Activated CD8-positive, alpha-beta T cell treated with anti-CD3 and anti-CD28 coated beads for 36 hours (primary cell): ENCODE results near the gene ANKS1B. TPM values are rescaled to one million over a fixed set of nuclear protein-coding genes. Genes with fewer than 3 reads are reported as not detected.

ENCODE experiments used
- ATAC-seq: fragments of 200-7000 bp; cut with Tn5 transposase; one replicate; pipeline ENCODE4 v1.10.0; 2021; ENCODE audit warnings: mild to moderate bottlenecking, moderate library complexity
- CTCF ChIA-PET: fragments of 350-600 bp; sonication (Branson Sonifier 250); formaldehyde crosslinking; loops from one replicate; lab custom pipeline; 2021; ENCODE audit warnings: antibody characterized with exemption; lab: Charles Lee
- POLR2A ChIA-PET: fragments of 350-600 bp; sonication (Branson Sonifier 250); formaldehyde crosslinking; loops from one replicate; lab custom pipeline; 2021; ENCODE audit warnings: antibody characterized with exemption; lab: Charles Lee
- DNase-seq: peaks from one replicate; pipeline ENCODE4 v3.0.0-alpha.2; 2020
- H3K27ac Mint-ChIP-seq: one replicate; pipeline ENCODE4 v1.8.0; 2021; ENCODE audit warnings: mild to moderate bottlenecking, mixed read lengths
- H3K27me3 Mint-ChIP-seq: one replicate; pipeline ENCODE4 v1.8.0; 2021; ENCODE audit warnings: mixed read lengths
- H3K36me3 Mint-ChIP-seq: one replicate; pipeline ENCODE4 v1.8.0; 2021; ENCODE audit warnings: low read depth, mixed read lengths
- H3K4me1 Mint-ChIP-seq: one replicate; pipeline ENCODE4 v1.8.0; 2021; ENCODE audit warnings: low read depth, mixed read lengths
- H3K4me3 Mint-ChIP-seq: one replicate; pipeline ENCODE4 v1.8.0; 2021; ENCODE audit warnings: mild to moderate bottlenecking, moderate library complexity, mixed read lengths
- H3K9me3 Mint-ChIP-seq: one replicate; pipeline ENCODE4 v1.8.0; 2021; ENCODE audit warnings: mixed read lengths
- CTCF ChIP-seq: fragments of 200-600 bp; IDR thresholded peaks from one replicate; pipeline ENCODE4 v1.8.0; 2022; ENCODE audit warnings: antibody characterized with exemption, mild to moderate bottlenecking
- intact Hi-C: fragments of 100-400 bp; cut with micrococcal nuclease; formaldehyde crosslinking; loops from one replicate; pipeline ENCODE4 v1.10.0; 2022
- total RNA-seq, 2 experiments: library from RNA; stranded (reverse); gene quantifications; one replicate each; pipeline ENCODE4 v1.2.3, GENCODE V29; 2021

Gene ANKS1B
- total RNA-seq, 2 experiments from 2014 or later = 0.54 TPM; not detected in 1

- CTCF ChIA-PET = interaction anchor here (1.1 to 1.6 kb wide), 3 partner anchors 146 to 242 kb away, joined by 3 to 4 read pairs (median 4); no protein-coding TSS in a partner anchor
These were observed 1176.4 kb downstream of the ANKS1B start for GRCh38 chr12:98808243-98808875.

GRCh38 chr12:98807187-98807586 is 1177.5 kb downstream of the ANKS1B start:
- Mint-ChIP-seq H3K9me3 (no peaks in the 10 kb centered on the region), H3K4me1 (no peaks in the 10 kb centered on the region), H3K27ac (no peak overlapping the region), H3K36me3 (no peaks in the 10 kb centered on the region), H3K27me3 (peaks cover 12% of the 10 kb centered on the region), H3K4me3 (no peak overlapping the region)
- ChIA-PET CTCF (interaction anchor here (1.6 kb wide), 1 partner anchor 240 kb away, joined by 4 read pairs; no protein-coding TSS in a partner anchor), POLR2A (no interaction called here)
- intact Hi-C loops = no loop called here
- DNase-seq (no peak), ATAC-seq (no peak)
- no peak for TF ChIP-seq CTCF

More at GRCh38 chr12:98808243-98808875, 1176.4 kb downstream of the ANKS1B start:
- peaks cover 10% of the 10 kb centered on the region for H3K27me3 Mint-ChIP-seq
- H3K27ac Mint-ChIP-seq = no peak overlapping the region
- no peak for TF ChIP-seq CTCF
- H3K36me3 Mint-ChIP-seq = no peaks in the 10 kb centered on the region
- POLR2A ChIA-PET = no interaction called here
- intact Hi-C loops = no loop called here
- ATAC-seq = no peak
- H3K9me3 Mint-ChIP-seq = no peaks in the 10 kb centered on the region
- no peaks in the 10 kb centered on the region for H3K4me1 Mint-ChIP-seq
- DNase-seq = no peak
- no peak overlapping the region for H3K4me3 Mint-ChIP-seq

GRCh38 chr12:98803468-98804209 is 1181.1 kb downstream of the ANKS1B start:
- TF ChIP-seq CTCF = no peak
- H3K27me3 Mint-ChIP-seq = peaks cover 10% of the 10 kb centered on the region

GRCh38 chr12:98799822-98800221 is 1184.9 kb downstream of the ANKS1B start:
- Mint-ChIP-seq H3K27ac (no peak overlapping the region), H3K27me3 (peaks cover 12% of the 10 kb centered on the region), H3K4me3 (no peak overlapping the region), H3K36me3 (no peaks in the 10 kb centered on the region), H3K9me3 (no peaks in the 10 kb centered on the region), H3K4me1 (no peaks in the 10 kb centered on the region)
- TF ChIP-seq CTCF = no peak
- ChIA-PET POLR2A (no interaction called here), CTCF (interaction anchor here (1.8 kb wide), 1 partner anchor 74 kb away, joined by 5 read pairs; no protein-coding TSS in a partner anchor)
- intact Hi-C loops = no loop called here
- no peak for DNase-seq
- ATAC-seq = no peak

More at GRCh38 chr12:98803468-98804209, 1181.1 kb downstream of the ANKS1B start:
- DNase-seq = no peak
- ChIA-PET POLR2A (interaction anchor here (0.7 kb wide), 1 partner anchor 224 kb away, joined by 3 read pairs; no protein-coding TSS in a partner anchor), CTCF (no interaction called here)
- intact Hi-C loops = no loop called here
- no peak overlapping the region for H3K27ac Mint-ChIP-seq
- no peak overlapping the region for H3K4me3 Mint-ChIP-seq
- no peaks in the 10 kb centered on the region for H3K9me3 Mint-ChIP-seq
- H3K4me1 Mint-ChIP-seq = no peaks in the 10 kb centered on the region
- no peak for ATAC-seq
- no peaks in the 10 kb centered on the region for H3K36me3 Mint-ChIP-seq
